GM23338 (cell line): ENCODE results near the gene CD59. TPM values are rescaled to one million over a fixed set of nuclear protein-coding genes. Genes with fewer than 3 reads are reported as not detected.

Experiments
- ATAC-seq: fragments of 200-7000 bp; cut with Tn5 transposase; 3 replicates; pipeline ENCODE4 v1.9.1; 2020
- DNase-seq: peaks from one replicate; pipeline ENCODE4 v3.0.0-alpha.2; 2015; ENCODE audit warnings: low spot score
- H2AFZ ChIP-seq: fragments of 200-600 bp; sonication (generic); 2 replicates; pipeline ENCODE4 v1.8.0; 2016; ENCODE audit warnings: antibody characterized with exemption, mild to moderate bottlenecking, moderate library complexity
- H3F3A ChIP-seq: fragments of 200-600 bp; sonication (generic); replicated peaks from 2 replicates; pipeline ENCODE4 v1.8.0; 2017; ENCODE audit warnings: antibody characterized with exemption, mixed run types, low read depth
- H3K27ac ChIP-seq: fragments of 200-600 bp; sonication (generic); 2 replicates; pipeline ENCODE4 v1.6.1; 2016; ENCODE audit warnings: low read depth
- H3K27me3 ChIP-seq: fragments of 200-600 bp; sonication (generic); 2 replicates; pipeline ENCODE4 v1.8.0; 2016; ENCODE audit warnings: mild to moderate bottlenecking, mixed run types, moderate library complexity; ENCODE audit not compliant: insufficient read depth
- H3K36me3 ChIP-seq: fragments of 200-600 bp; sonication (generic); 2 replicates; pipeline ENCODE4 v1.8.0; 2016; ENCODE audit warnings: mild to moderate bottlenecking; ENCODE audit not compliant: insufficient read depth
- H3K4me1 ChIP-seq: fragments of 200-600 bp; sonication (generic); 2 replicates; pipeline ENCODE4 v1.8.0; 2016; ENCODE audit warnings: mild to moderate bottlenecking, moderate library complexity; ENCODE audit not compliant: insufficient read depth
- H3K4me2 ChIP-seq: fragments of 200-600 bp; sonication (generic); 2 replicates; pipeline ENCODE4 v1.7.1; 2017; ENCODE audit warnings: mixed run types
- H3K4me3 ChIP-seq: fragments of 200-600 bp; sonication (generic); 2 replicates; pipeline ENCODE4 v1.6.1; 2016; ENCODE audit warnings: mixed run types
- H3K79me2 ChIP-seq: fragments of 200-600 bp; sonication (generic); replicated peaks from 2 replicates; pipeline ENCODE4 v1.8.0; 2017; ENCODE audit warnings: mild to moderate bottlenecking; ENCODE audit not compliant: insufficient read depth
- H3K9me2 ChIP-seq: fragments of 200-600 bp; sonication (generic); 2 replicates; pipeline ENCODE4 v1.8.0; 2017; ENCODE audit not compliant: insufficient read depth
- H4K20me1 ChIP-seq: fragments of 200-600 bp; sonication (generic); replicated peaks from 2 replicates; pipeline ENCODE4 v1.8.0; 2017; ENCODE audit warnings: mild to moderate bottlenecking; ENCODE audit not compliant: insufficient read depth
- H3K27ac Mint-ChIP-seq: 2 replicates; pipeline ENCODE4 v1.8.0; 2020; ENCODE audit warnings: inconsistent platforms, mild to moderate bottlenecking, moderate library complexity, mixed read lengths
- H3K27me3 Mint-ChIP-seq: 3 replicates; pipeline ENCODE4 v1.8.0; 2022; ENCODE audit warnings: low read depth, mild to moderate bottlenecking, moderate library complexity, mixed read lengths, inconsistent platforms; ENCODE audit not compliant: insufficient read depth, poor library complexity
- H3K36me3 Mint-ChIP-seq: 3 replicates; pipeline ENCODE4 v1.8.0; 2021; ENCODE audit warnings: low read depth, mild to moderate bottlenecking, inconsistent platforms, moderate library complexity, mixed read lengths
- H3K4me1 Mint-ChIP-seq: 3 replicates; pipeline ENCODE4 v1.8.0; 2020; ENCODE audit warnings: mild to moderate bottlenecking, inconsistent platforms, mixed read lengths
- H3K4me3 Mint-ChIP-seq: 3 replicates; pipeline ENCODE4 v1.8.0; 2021; ENCODE audit warnings: moderate library complexity, mild to moderate bottlenecking, inconsistent platforms, mixed read lengths
- H3K9me3 Mint-ChIP-seq: 3 replicates; pipeline ENCODE4 v1.8.0; 2020; ENCODE audit warnings: moderate library complexity, mild to moderate bottlenecking, inconsistent platforms, mixed read lengths
- CREB1 ChIP-seq: fragments of 250-450 bp; sonication (Bioruptor Pico); IDR thresholded peaks from 2 replicates; pipeline ENCODE4 v1.5.0; 2020; ENCODE audit warnings: low read depth, mild to moderate bottlenecking, moderate library complexity
- EZH2 ChIP-seq: fragments of 200-600 bp; sonication (generic); IDR thresholded peaks from one replicate; pipeline ENCODE4 v1.8.0; 2017; ENCODE audit warnings: antibody characterized with exemption, mild to moderate bottlenecking, low read depth; ENCODE audit not compliant: unreplicated experiment
- EZH2phosphoT487 ChIP-seq: fragments of 200-600 bp; sonication (generic); IDR thresholded peaks from one replicate; pipeline ENCODE4 v1.8.1; 2018; ENCODE audit warnings: antibody characterized with exemption; ENCODE audit not compliant: unreplicated experiment
- JUNB ChIP-seq: IDR thresholded peaks from one replicate; pipeline ENCODE4 v1.6.1; 2016; ENCODE audit warnings: antibody characterized with exemption; ENCODE audit not compliant: unreplicated experiment
- NANOG ChIP-seq: IDR thresholded peaks from 2 replicates; pipeline ENCODE4 v1.6.1; 2016; ENCODE audit warnings: antibody characterized with exemption, borderline replicate concordance
- POLR2AphosphoS5 ChIP-seq: IDR thresholded peaks from 2 replicates; pipeline ENCODE4 v1.6.1; 2016; ENCODE audit warnings: antibody characterized with exemption, low read depth
- STAT1 ChIP-seq: IDR thresholded peaks from one replicate; pipeline ENCODE4 v1.6.1; 2016; ENCODE audit warnings: antibody characterized with exemption; ENCODE audit not compliant: unreplicated experiment
- ZNF114 ChIP-seq: fragments of 250-450 bp; sonication (Bioruptor Pico); IDR thresholded peaks from 2 replicates; pipeline ENCODE4 v1.5.0; 2020; ENCODE audit warnings: mild to moderate bottlenecking, moderate library complexity
- ZNF331 ChIP-seq: fragments of 250-450 bp; sonication (Bioruptor Pico); IDR thresholded peaks from 2 replicates; pipeline ENCODE4 v1.5.0; 2020; ENCODE audit warnings: low read depth, mild to moderate bottlenecking, moderate library complexity
- polyA plus RNA-seq: library from polyadenylated mRNA; unstranded; fragments of >200 nt; fragmentation: Nextera tagmentation; extraction: Ambion mirVana; gene quantifications from 2 replicates; pipeline ENCODE4 v1.2.1, GENCODE V29; 2016
- total RNA-seq: library from RNA; depleted of rRNA; stranded (reverse); fragments of >200 nt; shearing (Covaris generic); gene quantifications from 2 replicates; pipeline ENCODE4 v1.2.3, GENCODE V29; 2014
- TF ChIP-seq, protein P1 (sequence below): IDR thresholded peaks from one replicate; pipeline ENCODE4 v1.6.1; 2018; ENCODE audit warnings: antibody characterized with exemption; ENCODE audit not compliant: unreplicated experiment
- TF ChIP-seq, protein P2 (sequence below): fragments of 250-450 bp; sonication (Bioruptor Pico); IDR thresholded peaks from 2 replicates; pipeline ENCODE4 v1.5.0; 2020; ENCODE audit warnings: mild to moderate bottlenecking, moderate library complexity
- TF ChIP-seq, protein P3 (sequence below), 2 experiments: fragments of 200-600 bp in 1 of 2; sonication (generic) in 1 of 2; conservative IDR thresholded peaks; 2 replicates each; pipeline versions ENCODE4 v1.5.1 to v1.6.1; 2016 to 2017; ENCODE audit warnings: antibody characterized with exemption in 2 of 2, low read depth in 2 of 2, mild to moderate bottlenecking in 2 of 2, moderate library complexity in 1 of 2
- TF ChIP-seq, protein P4 (sequence below): IDR thresholded peaks from 2 replicates; pipeline ENCODE4 v1.6.1; 2016; ENCODE audit warnings: antibody characterized with exemption

CD59 gene
- total and polyA plus RNA-seq, 2 experiments from 2014 or later: 41.5 to 86.6 TPM

DNA sequence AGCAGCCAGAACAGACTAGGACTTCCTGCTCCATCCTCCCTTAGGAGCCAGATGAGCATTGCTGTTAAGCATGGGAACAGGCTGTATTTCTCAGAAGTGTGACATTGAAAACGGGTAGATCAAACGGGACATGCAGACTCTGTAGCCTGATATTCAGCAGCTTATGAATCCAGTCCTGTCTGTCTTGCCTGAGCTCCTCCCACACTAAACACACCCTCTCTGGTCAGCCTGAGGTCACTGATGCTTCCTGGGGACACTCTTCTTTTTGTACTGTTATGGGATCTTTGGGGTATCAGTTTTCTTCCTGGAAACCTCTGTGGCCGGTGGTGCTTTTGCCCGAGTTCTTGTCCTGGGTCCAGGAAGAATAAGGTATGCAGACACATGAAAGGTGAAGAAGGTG lies 71.4 kb downstream of the CD59 start:
- TF ChIP-seq CREB1 (CRISPR knock-in tag): no peak
- no peak for TF ChIP-seq EZH2
- no peak for TF ChIP-seq POLR2AphosphoS5
- no peak for TF ChIP-seq STAT1
- TF ChIP-seq NANOG: no peak
- TF ChIP-seq, protein P1, sequence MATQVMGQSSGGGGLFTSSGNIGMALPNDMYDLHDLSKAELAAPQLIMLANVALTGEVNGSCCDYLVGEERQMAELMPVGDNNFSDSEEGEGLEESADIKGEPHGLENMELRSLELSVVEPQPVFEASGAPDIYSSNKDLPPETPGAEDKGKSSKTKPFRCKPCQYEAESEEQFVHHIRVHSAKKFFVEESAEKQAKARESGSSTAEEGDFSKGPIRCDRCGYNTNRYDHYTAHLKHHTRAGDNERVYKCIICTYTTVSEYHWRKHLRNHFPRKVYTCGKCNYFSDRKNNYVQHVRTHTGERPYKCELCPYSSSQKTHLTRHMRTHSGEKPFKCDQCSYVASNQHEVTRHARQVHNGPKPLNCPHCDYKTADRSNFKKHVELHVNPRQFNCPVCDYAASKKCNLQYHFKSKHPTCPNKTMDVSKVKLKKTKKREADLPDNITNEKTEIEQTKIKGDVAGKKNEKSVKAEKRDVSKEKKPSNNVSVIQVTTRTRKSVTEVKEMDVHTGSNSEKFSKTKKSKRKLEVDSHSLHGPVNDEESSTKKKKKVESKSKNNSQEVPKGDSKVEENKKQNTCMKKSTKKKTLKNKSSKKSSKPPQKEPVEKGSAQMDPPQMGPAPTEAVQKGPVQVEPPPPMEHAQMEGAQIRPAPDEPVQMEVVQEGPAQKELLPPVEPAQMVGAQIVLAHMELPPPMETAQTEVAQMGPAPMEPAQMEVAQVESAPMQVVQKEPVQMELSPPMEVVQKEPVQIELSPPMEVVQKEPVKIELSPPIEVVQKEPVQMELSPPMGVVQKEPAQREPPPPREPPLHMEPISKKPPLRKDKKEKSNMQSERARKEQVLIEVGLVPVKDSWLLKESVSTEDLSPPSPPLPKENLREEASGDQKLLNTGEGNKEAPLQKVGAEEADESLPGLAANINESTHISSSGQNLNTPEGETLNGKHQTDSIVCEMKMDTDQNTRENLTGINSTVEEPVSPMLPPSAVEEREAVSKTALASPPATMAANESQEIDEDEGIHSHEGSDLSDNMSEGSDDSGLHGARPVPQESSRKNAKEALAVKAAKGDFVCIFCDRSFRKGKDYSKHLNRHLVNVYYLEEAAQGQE: no peak
- TF ChIP-seq, protein P2, sequence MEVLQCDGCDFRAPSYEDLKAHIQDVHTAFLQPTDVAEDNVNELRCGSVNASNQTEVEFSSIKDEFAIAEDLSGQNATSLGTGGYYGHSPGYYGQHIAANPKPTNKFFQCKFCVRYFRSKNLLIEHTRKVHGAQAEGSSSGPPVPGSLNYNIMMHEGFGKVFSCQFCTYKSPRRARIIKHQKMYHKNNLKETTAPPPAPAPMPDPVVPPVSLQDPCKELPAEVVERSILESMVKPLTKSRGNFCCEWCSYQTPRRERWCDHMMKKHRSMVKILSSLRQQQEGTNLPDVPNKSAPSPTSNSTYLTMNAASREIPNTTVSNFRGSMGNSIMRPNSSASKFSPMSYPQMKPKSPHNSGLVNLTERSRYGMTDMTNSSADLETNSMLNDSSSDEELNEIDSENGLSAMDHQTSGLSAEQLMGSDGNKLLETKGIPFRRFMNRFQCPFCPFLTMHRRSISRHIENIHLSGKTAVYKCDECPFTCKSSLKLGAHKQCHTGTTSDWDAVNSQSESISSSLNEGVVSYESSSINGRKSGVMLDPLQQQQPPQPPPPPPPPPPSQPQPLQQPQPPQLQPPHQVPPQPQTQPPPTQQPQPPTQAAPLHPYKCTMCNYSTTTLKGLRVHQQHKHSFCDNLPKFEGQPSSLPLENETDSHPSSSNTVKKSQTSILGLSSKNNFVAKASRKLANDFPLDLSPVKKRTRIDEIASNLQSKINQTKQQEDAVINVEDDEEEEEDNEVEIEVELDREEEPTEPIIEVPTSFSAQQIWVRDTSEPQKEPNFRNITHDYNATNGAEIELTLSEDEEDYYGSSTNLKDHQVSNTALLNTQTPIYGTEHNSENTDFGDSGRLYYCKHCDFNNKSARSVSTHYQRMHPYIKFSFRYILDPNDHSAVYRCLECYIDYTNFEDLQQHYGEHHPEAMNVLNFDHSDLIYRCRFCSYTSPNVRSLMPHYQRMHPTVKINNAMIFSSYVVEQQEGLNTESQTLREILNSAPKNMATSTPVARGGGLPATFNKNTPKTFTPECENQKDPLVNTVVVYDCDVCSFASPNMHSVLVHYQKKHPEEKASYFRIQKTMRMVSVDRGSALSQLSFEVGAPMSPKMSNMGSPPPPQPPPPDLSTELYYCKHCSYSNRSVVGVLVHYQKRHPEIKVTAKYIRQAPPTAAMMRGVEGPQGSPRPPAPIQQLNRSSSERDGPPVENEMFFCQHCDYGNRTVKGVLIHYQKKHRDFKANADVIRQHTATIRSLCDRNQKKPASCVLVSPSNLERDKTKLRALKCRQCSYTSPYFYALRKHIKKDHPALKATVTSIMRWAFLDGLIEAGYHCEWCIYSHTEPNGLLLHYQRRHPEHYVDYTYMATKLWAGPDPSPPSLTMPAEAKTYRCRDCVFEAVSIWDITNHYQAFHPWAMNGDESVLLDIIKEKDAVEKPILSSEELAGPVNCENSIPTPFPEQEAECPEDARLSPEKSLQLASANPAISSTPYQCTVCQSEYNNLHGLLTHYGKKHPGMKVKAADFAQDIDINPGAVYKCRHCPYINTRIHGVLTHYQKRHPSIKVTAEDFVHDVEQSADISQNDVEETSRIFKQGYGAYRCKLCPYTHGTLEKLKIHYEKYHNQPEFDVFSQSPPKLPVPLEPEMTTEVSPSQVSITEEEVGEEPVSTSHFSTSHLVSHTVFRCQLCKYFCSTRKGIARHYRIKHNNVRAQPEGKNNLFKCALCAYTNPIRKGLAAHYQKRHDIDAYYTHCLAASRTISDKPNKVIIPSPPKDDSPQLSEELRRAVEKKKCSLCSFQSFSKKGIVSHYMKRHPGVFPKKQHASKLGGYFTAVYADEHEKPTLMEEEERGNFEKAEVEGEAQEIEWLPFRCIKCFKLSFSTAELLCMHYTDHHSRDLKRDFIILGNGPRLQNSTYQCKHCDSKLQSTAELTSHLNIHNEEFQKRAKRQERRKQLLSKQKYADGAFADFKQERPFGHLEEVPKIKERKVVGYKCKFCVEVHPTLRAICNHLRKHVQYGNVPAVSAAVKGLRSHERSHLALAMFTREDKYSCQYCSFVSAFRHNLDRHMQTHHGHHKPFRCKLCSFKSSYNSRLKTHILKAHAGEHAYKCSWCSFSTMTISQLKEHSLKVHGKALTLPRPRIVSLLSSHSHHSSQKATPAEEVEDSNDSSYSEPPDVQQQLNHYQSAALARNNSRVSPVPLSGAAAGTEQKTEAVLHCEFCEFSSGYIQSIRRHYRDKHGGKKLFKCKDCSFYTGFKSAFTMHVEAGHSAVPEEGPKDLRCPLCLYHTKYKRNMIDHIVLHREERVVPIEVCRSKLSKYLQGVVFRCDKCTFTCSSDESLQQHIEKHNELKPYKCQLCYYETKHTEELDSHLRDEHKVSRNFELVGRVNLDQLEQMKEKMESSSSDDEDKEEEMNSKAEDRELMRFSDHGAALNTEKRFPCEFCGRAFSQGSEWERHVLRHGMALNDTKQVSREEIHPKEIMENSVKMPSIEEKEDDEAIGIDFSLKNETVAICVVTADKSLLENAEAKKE (CRISPR knock-in tag): no peak
- no peak for TF ChIP-seq ZNF331 (CRISPR knock-in tag)
- no peak for TF ChIP-seq JUNB
- TF ChIP-seq ZNF114 (CRISPR knock-in tag): no peak
- TF ChIP-seq, protein P3, sequence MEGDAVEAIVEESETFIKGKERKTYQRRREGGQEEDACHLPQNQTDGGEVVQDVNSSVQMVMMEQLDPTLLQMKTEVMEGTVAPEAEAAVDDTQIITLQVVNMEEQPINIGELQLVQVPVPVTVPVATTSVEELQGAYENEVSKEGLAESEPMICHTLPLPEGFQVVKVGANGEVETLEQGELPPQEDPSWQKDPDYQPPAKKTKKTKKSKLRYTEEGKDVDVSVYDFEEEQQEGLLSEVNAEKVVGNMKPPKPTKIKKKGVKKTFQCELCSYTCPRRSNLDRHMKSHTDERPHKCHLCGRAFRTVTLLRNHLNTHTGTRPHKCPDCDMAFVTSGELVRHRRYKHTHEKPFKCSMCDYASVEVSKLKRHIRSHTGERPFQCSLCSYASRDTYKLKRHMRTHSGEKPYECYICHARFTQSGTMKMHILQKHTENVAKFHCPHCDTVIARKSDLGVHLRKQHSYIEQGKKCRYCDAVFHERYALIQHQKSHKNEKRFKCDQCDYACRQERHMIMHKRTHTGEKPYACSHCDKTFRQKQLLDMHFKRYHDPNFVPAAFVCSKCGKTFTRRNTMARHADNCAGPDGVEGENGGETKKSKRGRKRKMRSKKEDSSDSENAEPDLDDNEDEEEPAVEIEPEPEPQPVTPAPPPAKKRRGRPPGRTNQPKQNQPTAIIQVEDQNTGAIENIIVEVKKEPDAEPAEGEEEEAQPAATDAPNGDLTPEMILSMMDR (conservative IDR thresholded peaks at IDR 0.05; ENCODE audit: low read depth in 2 of 2): no peak
- no peak for TF ChIP-seq EZH2phosphoT487
- TF ChIP-seq, protein P4, sequence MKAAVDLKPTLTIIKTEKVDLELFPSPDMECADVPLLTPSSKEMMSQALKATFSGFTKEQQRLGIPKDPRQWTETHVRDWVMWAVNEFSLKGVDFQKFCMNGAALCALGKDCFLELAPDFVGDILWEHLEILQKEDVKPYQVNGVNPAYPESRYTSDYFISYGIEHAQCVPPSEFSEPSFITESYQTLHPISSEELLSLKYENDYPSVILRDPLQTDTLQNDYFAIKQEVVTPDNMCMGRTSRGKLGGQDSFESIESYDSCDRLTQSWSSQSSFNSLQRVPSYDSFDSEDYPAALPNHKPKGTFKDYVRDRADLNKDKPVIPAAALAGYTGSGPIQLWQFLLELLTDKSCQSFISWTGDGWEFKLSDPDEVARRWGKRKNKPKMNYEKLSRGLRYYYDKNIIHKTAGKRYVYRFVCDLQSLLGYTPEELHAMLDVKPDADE: no peak

More for the DNA sequence above, 71.4 kb downstream of the CD59 start:
- H3K27me3 Mint-ChIP-seq: peaks cover 4% of the 10 kb centered on the region
- Histone ChIP-seq H3K36me3 (0 out of 2 replicates have a peak, but pooled peaks cover 3% of the 10 kb centered on the region), H3K27me3 (no peaks in the 10 kb centered on the region), H3K9me2 (peaks cover 21% of the 10 kb centered on the region), H4K20me1 (no peaks in the 10 kb centered on the region), H3F3A (peaks cover 3% of the 10 kb centered on the region; the same call in 1 of the 2 replicates), H3K27ac (no peak overlapping the region), H3K4me3 (no peak overlapping the region), H3K4me1 (peaks cover 30% of the 10 kb centered on the region), H3K4me2 (no peak overlapping the region), H3K79me2 (no peaks in the 10 kb centered on the region), H2AFZ (no peak overlapping the region)
- no peak overlapping the region for H3K4me3 Mint-ChIP-seq
- DNase-seq (no peak), ATAC-seq (no peak)
- peaks cover 13% of the 10 kb centered on the region for H3K9me3 Mint-ChIP-seq
- peaks cover 21% of the 10 kb centered on the region for H3K36me3 Mint-ChIP-seq
- H3K27ac Mint-ChIP-seq: no peak overlapping the region
- peaks cover 34% of the 10 kb centered on the region for H3K4me1 Mint-ChIP-seq
